ENCODE data around the gene OLFML3. TPM values are rescaled to one million over a fixed set of nuclear protein-coding genes. Genes with fewer than 3 reads are reported as not detected.
A peak's percentile ranks its signal among the peaks of the same experiment; 100 is the strongest.

Gene OLFML3
- 10 to 100 TPM in 1 of 6 experiments, 1 to 10 TPM in 5; 1.8 to 13.8 (median 6.6) TPM for total RNA-seq
- long read RNA-seq, partial matches to known transcripts: 0 of 1 reads
- long read RNA-seq, other reads (novel, unspliced or antisense): 0 of 1 reads

DNA sequence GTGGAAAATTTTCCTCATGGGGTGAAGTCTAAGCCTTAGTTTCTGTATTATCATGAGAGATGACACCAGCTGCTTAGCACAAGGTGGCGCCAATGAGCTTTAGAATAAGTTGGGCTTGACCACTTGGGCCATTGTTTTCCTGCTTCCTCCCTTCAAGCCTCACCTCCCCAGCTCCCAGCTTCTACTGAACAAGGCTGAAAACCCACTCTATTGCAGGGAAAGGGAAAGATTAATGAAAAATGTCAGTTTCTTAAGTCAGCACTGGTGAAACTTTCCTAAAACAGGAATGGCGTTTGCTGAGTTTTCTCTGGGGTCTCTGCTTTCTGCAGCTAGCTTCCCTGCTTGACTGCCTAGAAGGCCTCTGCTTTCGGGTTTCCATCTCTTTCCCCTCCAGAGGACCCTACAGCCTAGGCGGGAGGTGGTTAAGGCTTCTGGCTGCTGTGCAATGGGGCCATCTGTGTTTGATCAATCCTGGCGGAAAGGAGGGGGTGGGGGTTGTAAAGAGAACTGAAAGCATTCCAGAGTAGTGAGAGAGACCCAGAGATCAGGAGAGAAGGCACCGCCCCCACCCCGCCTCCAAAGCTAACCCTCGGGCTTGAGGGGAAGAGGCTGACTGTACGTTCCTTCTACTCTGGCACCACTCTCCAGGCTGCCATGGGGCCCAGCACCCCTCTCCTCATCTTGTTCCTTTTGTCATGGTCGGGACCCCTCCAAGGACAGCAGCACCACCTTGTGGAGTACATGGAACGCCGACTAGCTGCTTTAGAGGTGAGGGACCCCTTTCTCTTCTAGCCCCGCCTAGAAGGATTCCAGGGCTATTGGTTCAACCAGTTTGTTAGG is at the start of gene OLFML3:
TSS of gene OLFML3 (plus strand) at position 612 of the 840 bp plus-strand sequence. CDS start at position 655, 43 bp downstream.
- 22% methylated on average over 11 of the region's 13 CpGs for WGBS (ENCODE audit: insufficient coverage, low coverage, low lambda C conversion rate, missing lambda C conversion rate)
- intact Hi-C loops (cut with DNase I): no loop called here
- DNase-seq (peak in 2 of 3 donors; percentile 67 to 75), ATAC-seq (peak; percentile 75 to 83 (median 78))
- H3K36me3 ChIP-seq: peaks cover 0 to 9% (median 4%) of the 10 kb centered on the region in 4 donors
- no peaks in the 10 kb centered on the region for H3K9me3 ChIP-seq
- peaks cover 0 to 6% (median 0%) of the 10 kb centered on the region in 4 donors for H3K4me1 ChIP-seq
- TF ChIP-seq POLR2A (IDR thresholded peaks at IDR 0.05): no peak
- TF ChIP-seq, protein P1, sequence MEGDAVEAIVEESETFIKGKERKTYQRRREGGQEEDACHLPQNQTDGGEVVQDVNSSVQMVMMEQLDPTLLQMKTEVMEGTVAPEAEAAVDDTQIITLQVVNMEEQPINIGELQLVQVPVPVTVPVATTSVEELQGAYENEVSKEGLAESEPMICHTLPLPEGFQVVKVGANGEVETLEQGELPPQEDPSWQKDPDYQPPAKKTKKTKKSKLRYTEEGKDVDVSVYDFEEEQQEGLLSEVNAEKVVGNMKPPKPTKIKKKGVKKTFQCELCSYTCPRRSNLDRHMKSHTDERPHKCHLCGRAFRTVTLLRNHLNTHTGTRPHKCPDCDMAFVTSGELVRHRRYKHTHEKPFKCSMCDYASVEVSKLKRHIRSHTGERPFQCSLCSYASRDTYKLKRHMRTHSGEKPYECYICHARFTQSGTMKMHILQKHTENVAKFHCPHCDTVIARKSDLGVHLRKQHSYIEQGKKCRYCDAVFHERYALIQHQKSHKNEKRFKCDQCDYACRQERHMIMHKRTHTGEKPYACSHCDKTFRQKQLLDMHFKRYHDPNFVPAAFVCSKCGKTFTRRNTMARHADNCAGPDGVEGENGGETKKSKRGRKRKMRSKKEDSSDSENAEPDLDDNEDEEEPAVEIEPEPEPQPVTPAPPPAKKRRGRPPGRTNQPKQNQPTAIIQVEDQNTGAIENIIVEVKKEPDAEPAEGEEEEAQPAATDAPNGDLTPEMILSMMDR (IDR thresholded peaks at IDR 0.05): peak; percentile 60 to 76 (median 70)
- H3K4me3 ChIP-seq: peak within 1 kb of the TSS in 2 of 3 donors; percentile 11 to 18
- no peak within 1 kb of the TSS for H3K27ac ChIP-seq
- H3K27me3 ChIP-seq: no peaks in the 10 kb centered on the region

- ATAC-seq (peak; percentile 49 to 64 (median 55)), DNase-seq (peak; percentile 63 to 75 (median 68))
- TF ChIP-seq, protein P1 (IDR thresholded peaks at IDR 0.05): peak in 3 of 4 donors; percentile 17 to 33 (median 24)
- no peak for TF ChIP-seq POLR2A (IDR thresholded peaks at IDR 0.05)
- Histone ChIP-seq H3K27ac (peak overlapping the region; percentile 88 to 96 (median 92)), H3K27me3 (no peaks in the 10 kb centered on the region), H3K36me3 (no peaks in the 10 kb centered on the region), H3K4me1 (peaks cover 0 to 42% (median 21%) of the 10 kb centered on the region in 4 donors), H3K9me3 (no peaks in the 10 kb centered on the region), H3K4me3 (peak overlapping the region; percentile 65 to 94 (median 92))
- intact Hi-C loops (cut with DNase I): no loop called here
- 0% methylated on average over 11 of the region's 64 CpGs for WGBS (ENCODE audit: insufficient coverage, low coverage, low lambda C conversion rate, missing lambda C conversion rate)
Observed at GRCh38 chr1:113929750-113930498, 49.4 kb upstream of the OLFML3 start.

- no peak for DNase-seq
- under 1% methylated on average over 8 of the region's 8 CpGs for WGBS (ENCODE audit: insufficient coverage, low coverage, low lambda C conversion rate, missing lambda C conversion rate)
- TF ChIP-seq POLR2A (IDR thresholded peaks at IDR 0.05): no peak
- TF ChIP-seq, protein P1 (IDR thresholded peaks at IDR 0.05): no peak
- intact Hi-C loops (cut with DNase I): no loop called here
- Histone ChIP-seq H3K4me3 (peak overlapping the region; percentile 65 to 94 (median 92)), H3K36me3 (no peaks in the 10 kb centered on the region), H3K27ac (peak overlapping the region; percentile 88 to 96 (median 92)), H3K9me3 (no peaks in the 10 kb centered on the region), H3K4me1 (peaks cover 0 to 42% (median 21%) of the 10 kb centered on the region in 4 donors), H3K27me3 (no peaks in the 10 kb centered on the region)
- peak in 1 of 4 donors; percentile 2 for ATAC-seq
Observed at GRCh38 chr1:113930499-113931161, 48.6 kb upstream of the OLFML3 start.

DNA sequence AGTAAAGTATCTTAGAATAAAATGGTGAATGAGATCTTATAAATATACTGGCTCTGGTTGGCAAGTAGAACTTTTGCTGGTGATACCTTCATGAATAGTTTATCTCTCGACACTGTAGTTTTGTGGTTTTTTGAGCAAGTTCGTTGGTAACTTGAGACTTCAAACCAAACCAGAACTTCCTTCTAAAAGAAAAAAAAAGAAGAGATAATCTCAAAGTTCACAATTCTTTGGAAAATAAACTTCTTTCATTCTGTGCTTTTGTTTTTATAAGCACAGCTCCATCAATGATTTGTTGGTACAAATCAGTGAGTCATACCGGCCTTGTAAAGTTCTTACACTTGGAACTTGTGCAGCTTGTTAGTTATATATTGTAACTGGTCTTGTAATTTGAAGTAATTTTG is 47.8 kb upstream of the OLFML3 start:
- TF ChIP-seq, protein P1 (IDR thresholded peaks at IDR 0.05): no peak
- no peak for TF ChIP-seq POLR2A (IDR thresholded peaks at IDR 0.05)
- Histone ChIP-seq H3K4me1 (peaks cover 0 to 42% (median 21%) of the 10 kb centered on the region in 4 donors), H3K4me3 (no peak overlapping the region), H3K27me3 (no peaks in the 10 kb centered on the region), H3K36me3 (no peaks in the 10 kb centered on the region), H3K27ac (peak overlapping the region in 1 of 3 donors; percentile 96), H3K9me3 (no peaks in the 10 kb centered on the region)
- 13% methylated on average over 3 of the region's 3 CpGs for WGBS (ENCODE audit: insufficient coverage, low coverage, low lambda C conversion rate, missing lambda C conversion rate)
- ATAC-seq: no peak
- intact Hi-C loops (cut with DNase I): no loop called here
- no peak for DNase-seq

Data from right lobe of liver (tissue), 6 donors.